ENCODE results near the gene PAFAH2. TPM values are rescaled to one million over a fixed set of nuclear protein-coding genes. Genes with fewer than 3 reads are reported as not detected.
"Not testable (repeated sequence)": the region's sequence is repeated elsewhere in the genome, so short reads cannot be mapped to it uniquely, and the experiment has no call there.

The PAFAH2 gene
- total RNA-seq, 1 donor from 2014 or later = 13.4 TPM

DNA sequence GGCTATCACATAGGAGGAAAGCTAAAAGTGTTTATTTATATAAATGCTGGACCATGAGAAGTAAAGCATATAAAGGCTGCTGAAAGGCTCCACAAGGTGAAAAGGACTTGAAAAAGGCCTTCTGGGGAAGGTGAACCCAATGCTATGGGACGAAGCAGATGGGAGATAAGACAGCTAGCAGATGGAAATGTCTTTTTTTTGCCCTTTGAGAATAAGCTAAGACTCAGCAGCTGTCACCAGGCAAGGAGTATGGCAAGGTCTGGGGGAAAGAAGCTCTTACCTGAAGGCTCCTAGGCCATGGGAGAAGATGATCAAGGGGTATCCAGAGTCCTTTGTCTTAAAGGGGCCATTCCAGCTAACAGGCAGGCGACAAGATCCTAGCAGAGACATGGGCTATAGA, 9.9 kb downstream of the PAFAH2 start:
- Mint-ChIP-seq H3K27me3 (ENCODE audit: unreplicated experiment) (peaks cover 6% of the 10 kb centered on the region), H3K4me1 (ENCODE audit: unreplicated experiment) (peaks cover 44% of the 10 kb centered on the region), H3K27ac (ENCODE audit: unreplicated experiment) (no peak overlapping the region), H3K9me3 (ENCODE audit: unreplicated experiment) (no peaks in the 10 kb centered on the region), H3K4me3 (ENCODE audit: unreplicated experiment) (no peak overlapping the region), H3K36me3 (ENCODE audit: low read depth, unreplicated experiment) (peaks cover 27% of the 10 kb centered on the region)
- no peak for DNase-seq (ENCODE audit: low spot score)
- TF ChIP-seq, protein P1, sequence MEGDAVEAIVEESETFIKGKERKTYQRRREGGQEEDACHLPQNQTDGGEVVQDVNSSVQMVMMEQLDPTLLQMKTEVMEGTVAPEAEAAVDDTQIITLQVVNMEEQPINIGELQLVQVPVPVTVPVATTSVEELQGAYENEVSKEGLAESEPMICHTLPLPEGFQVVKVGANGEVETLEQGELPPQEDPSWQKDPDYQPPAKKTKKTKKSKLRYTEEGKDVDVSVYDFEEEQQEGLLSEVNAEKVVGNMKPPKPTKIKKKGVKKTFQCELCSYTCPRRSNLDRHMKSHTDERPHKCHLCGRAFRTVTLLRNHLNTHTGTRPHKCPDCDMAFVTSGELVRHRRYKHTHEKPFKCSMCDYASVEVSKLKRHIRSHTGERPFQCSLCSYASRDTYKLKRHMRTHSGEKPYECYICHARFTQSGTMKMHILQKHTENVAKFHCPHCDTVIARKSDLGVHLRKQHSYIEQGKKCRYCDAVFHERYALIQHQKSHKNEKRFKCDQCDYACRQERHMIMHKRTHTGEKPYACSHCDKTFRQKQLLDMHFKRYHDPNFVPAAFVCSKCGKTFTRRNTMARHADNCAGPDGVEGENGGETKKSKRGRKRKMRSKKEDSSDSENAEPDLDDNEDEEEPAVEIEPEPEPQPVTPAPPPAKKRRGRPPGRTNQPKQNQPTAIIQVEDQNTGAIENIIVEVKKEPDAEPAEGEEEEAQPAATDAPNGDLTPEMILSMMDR (IDR thresholded peaks at IDR 0.05; ENCODE audit: unreplicated experiment) = no peak

DNA sequence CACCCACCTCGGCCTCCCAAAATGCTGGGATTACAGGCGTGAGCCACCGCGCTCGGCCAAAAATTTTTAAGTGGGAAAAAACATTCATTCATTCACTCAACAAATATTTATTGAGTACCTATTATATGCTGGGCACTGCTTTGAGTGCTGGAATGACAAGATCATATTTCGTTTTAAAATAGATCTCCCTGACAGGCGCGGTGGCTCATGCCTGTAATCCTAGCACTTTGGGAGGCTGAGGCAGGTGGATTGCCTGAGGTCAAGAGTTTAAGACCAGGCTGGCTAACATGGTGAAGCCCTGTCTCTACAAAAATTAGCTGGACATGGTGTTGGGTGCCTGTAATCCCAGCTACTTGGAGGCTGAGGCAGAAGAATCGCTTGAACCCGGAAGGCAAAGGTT, 11.1 kb downstream of the PAFAH2 start:
- Mint-ChIP-seq H3K36me3 (ENCODE audit: low read depth, unreplicated experiment) (peaks cover 36% of the 10 kb centered on the region), H3K4me1 (ENCODE audit: unreplicated experiment) (peaks cover 49% of the 10 kb centered on the region)
- not testable (repeated sequence) for H3K9me3 Mint-ChIP-seq (ENCODE audit: unreplicated experiment); H3K27ac Mint-ChIP-seq (ENCODE audit: unreplicated experiment); DNase-seq (ENCODE audit: low spot score); H3K4me3 Mint-ChIP-seq (ENCODE audit: unreplicated experiment); H3K27me3 Mint-ChIP-seq (ENCODE audit: unreplicated experiment)

DNA sequence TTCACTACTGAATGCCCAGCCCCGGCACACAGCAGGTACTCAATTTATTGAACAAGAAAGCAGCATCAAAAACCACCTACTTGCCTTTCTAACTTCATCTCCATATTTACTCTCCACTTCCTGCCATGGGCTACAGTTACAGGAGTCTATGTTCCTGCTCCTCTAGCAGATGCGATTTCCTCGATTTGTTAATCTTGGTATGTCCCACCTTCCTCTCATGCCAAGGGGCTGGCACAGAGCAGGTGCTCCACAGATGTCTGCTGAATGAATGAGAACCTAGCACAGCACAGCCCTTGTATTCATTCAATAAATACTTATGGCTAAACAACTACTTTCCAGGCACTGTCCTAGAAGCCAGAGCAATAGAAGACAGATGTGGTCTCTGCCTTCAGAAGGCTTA, 12.2 kb downstream of the PAFAH2 start:
- no peak overlapping the region for H3K27ac Mint-ChIP-seq (ENCODE audit: unreplicated experiment)
- TF ChIP-seq, protein P1 (IDR thresholded peaks at IDR 0.05; ENCODE audit: unreplicated experiment) = no peak
- H3K4me1 Mint-ChIP-seq (ENCODE audit: unreplicated experiment) = peaks cover 46% of the 10 kb centered on the region
- no peak for DNase-seq (ENCODE audit: low spot score)
- peaks cover 40% of the 10 kb centered on the region for H3K36me3 Mint-ChIP-seq (ENCODE audit: low read depth, unreplicated experiment)
- peak overlapping the region; percentile 28 for H3K4me3 Mint-ChIP-seq (ENCODE audit: unreplicated experiment)
- H3K27me3 Mint-ChIP-seq (ENCODE audit: unreplicated experiment) = peaks cover 5% of the 10 kb centered on the region
- H3K9me3 Mint-ChIP-seq (ENCODE audit: unreplicated experiment) = no peaks in the 10 kb centered on the region

DNA sequence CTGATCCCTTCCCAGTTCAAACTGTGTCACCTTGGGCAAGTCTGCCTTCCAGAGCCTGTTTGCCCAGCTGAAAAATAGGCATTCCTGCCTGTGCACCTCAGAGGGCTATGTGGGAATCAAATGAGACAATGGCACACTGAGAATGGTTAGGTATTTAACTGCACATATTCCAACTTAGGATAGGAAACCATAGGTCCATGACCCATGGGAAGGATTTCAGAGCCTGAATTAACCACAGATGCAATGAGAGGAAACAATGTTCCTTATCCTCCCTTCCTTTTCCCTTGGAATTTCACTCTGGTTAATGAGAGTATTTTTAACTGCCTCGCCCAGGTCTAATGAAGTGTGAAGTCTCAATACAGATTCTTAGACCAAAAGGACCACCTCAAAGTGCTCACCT, 12.7 kb downstream of the PAFAH2 start:
- H3K4me1 Mint-ChIP-seq (ENCODE audit: unreplicated experiment) = peaks cover 41% of the 10 kb centered on the region
- no peak overlapping the region for H3K27ac Mint-ChIP-seq (ENCODE audit: unreplicated experiment)
- peaks cover 40% of the 10 kb centered on the region for H3K36me3 Mint-ChIP-seq (ENCODE audit: low read depth, unreplicated experiment)
- no peak overlapping the region for H3K4me3 Mint-ChIP-seq (ENCODE audit: unreplicated experiment)
- H3K27me3 Mint-ChIP-seq (ENCODE audit: unreplicated experiment) = peaks cover 5% of the 10 kb centered on the region
- TF ChIP-seq, protein P1 (IDR thresholded peaks at IDR 0.05; ENCODE audit: unreplicated experiment) = no peak
- no peaks in the 10 kb centered on the region for H3K9me3 Mint-ChIP-seq (ENCODE audit: unreplicated experiment)
- DNase-seq (ENCODE audit: low spot score) = no peak

DNA sequence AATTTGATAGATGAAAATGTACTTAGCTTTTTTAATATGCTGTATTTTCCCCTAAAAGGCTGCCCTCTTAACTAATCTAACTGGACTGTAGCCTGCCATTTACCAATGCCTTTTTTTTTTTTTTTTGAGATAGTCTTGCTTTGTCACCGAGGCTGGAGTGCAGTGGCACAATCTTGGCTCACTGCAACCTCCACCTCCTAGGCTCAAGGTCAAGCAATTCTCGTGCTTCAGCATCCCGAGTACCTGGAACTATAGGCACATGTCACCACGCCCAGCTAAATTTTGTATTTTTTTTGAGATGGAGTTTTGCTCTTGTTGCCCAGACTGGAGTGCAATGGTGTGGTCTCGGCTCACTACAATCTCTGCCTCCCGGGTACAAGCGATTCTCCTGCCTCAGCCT, 18.7 kb downstream of the PAFAH2 start:
- Mint-ChIP-seq H3K4me1 (ENCODE audit: unreplicated experiment) (peaks cover 22% of the 10 kb centered on the region), H3K4me3 (ENCODE audit: unreplicated experiment) (no peak overlapping the region), H3K36me3 (ENCODE audit: low read depth, unreplicated experiment) (peaks cover 37% of the 10 kb centered on the region), H3K9me3 (ENCODE audit: unreplicated experiment) (no peaks in the 10 kb centered on the region), H3K27ac (ENCODE audit: unreplicated experiment) (no peak overlapping the region), H3K27me3 (ENCODE audit: unreplicated experiment) (no peaks in the 10 kb centered on the region)
- TF ChIP-seq, protein P1 (IDR thresholded peaks at IDR 0.05; ENCODE audit: unreplicated experiment) = no peak
- DNase-seq (ENCODE audit: low spot score) = no peak

DNA sequence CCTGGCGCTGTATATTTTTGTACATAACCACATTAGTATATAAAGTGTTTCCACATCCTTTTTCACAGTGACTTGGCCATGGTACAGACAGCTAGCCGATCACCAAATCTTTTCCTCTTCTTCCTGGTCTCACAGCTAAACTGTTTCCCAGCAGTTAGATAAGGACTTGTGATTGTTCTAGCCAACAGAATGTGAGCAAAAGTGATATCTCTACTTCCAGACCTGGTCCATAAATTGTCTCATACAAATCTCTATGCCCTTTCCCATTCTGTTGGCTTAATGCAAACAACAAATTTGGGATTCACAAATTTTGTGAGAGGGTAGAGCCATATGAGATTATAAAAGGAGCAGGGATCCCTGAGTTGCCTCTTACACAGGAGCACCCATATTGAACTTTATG, 19.5 kb downstream of the PAFAH2 start:
- peaks cover 35% of the 10 kb centered on the region for H3K36me3 Mint-ChIP-seq (ENCODE audit: low read depth, unreplicated experiment)

More for the DNA sequence above, 19.5 kb downstream of the PAFAH2 start:
- peaks cover 22% of the 10 kb centered on the region for H3K4me1 Mint-ChIP-seq (ENCODE audit: unreplicated experiment)
- no peak overlapping the region for H3K4me3 Mint-ChIP-seq (ENCODE audit: unreplicated experiment)
- no peak for DNase-seq (ENCODE audit: low spot score)
- TF ChIP-seq, protein P1 (IDR thresholded peaks at IDR 0.05; ENCODE audit: unreplicated experiment) = no peak
- H3K27me3 Mint-ChIP-seq (ENCODE audit: unreplicated experiment) = no peaks in the 10 kb centered on the region
- H3K27ac Mint-ChIP-seq (ENCODE audit: unreplicated experiment) = no peak overlapping the region
- H3K9me3 Mint-ChIP-seq (ENCODE audit: unreplicated experiment) = no peaks in the 10 kb centered on the region

Data from endothelial cell (in vitro differentiated cells).